Transverse colon (tissue), 4 donors: ENCODE results near the gene GOLGA1.

Source experiments
- CTCF ChIP-seq, 5 experiments: fragments of 200-600 bp in 3 of 5; fragments of 450-650 bp in 2 of 5; sonication (generic) in 3 of 5; IDR thresholded peaks; 1 replicate in 2 of 5; 2 replicates in 3 of 5; pipeline ENCODE4 v1.5.1; 2016 to 2017; ENCODE audit warnings: antibody characterized with exemption in 5 of 5, inconsistent platforms in 3 of 5, mild to moderate bottlenecking in 2 of 5, moderate library complexity in 1 of 5
- POLR2A ChIP-seq: fragments of 450-650 bp; IDR thresholded peaks from one replicate; pipeline ENCODE4 v1.6.1; 2016; ENCODE audit warnings: antibody characterized with exemption, mild to moderate bottlenecking, moderate library complexity
- POLR2AphosphoS5 ChIP-seq, 3 donors: sonication (generic); formaldehyde crosslinking; IDR thresholded peaks; one replicate each; pipeline ENCODE4 v1.6.1; 2016; ENCODE audit warnings: antibody characterized with exemption in 3 of 3

- TF ChIP-seq POLR2A: no peak
- no peak for TF ChIP-seq CTCF (IDR thresholded peaks at IDR 0.05)
- TF ChIP-seq POLR2AphosphoS5 (IDR thresholded peaks at IDR 0.05): no peak
Observed at GRCh38 chr9:124954255-124954654, 13.4 kb upstream of the GOLGA1 start.
